Pancreas (tissue), 10 donors: Measurements from ENCODE around the gene KRTAP4-12. TPM values are rescaled to one million over a fixed set of nuclear protein-coding genes. Genes with fewer than 3 reads are reported as not detected.
A peak's percentile ranks its signal among the peaks of the same experiment; 100 is the strongest.
"Not testable (repeated sequence)": the region's sequence is repeated elsewhere in the genome, so short reads cannot be mapped to it uniquely, and the experiment has no call there.

Source experiments
- ATAC-seq, 4 donors: fragments of 200-7000 bp; cut with Tn5 transposase; one replicate each; pipeline versions ENCODE4 v1.8.0 to v1.9.1; 2020; ENCODE audit warnings: mild to moderate bottlenecking in 4 of 4, moderate library complexity in 4 of 4
- DNase-seq, 6 donors: peaks; one replicate each; pipeline ENCODE4 v3.0.0-alpha.2; 2020
- FAIRE-seq: peaks from 2 replicates; lab custom pipeline; 2012; peaks lifted over from hg19 to GRCh38; lab: Jason Lieb, UNC
- H3K27ac ChIP-seq, 4 donors: fragments of 200-600 bp; sonication (generic); 1 replicate in 3 of 4; 2 replicates in 1 of 4; pipeline versions ENCODE4 v1.5.0 to v1.8.0; 2020
- H3K27me3 ChIP-seq, 4 donors: fragments of 200-600 bp; one replicate each; pipeline ENCODE4 v1.8.0; 2021
- H3K36me3 ChIP-seq, 3 donors: fragments of 200-600 bp; sonication (generic) in 1 of 3; one replicate each; pipeline versions ENCODE4 v1.5.0 to v1.8.0; 2020 to 2021
- H3K4me1 ChIP-seq, 3 donors: fragments of 200-600 bp; one replicate each; pipeline ENCODE4 v1.8.0; 2021
- H3K4me3 ChIP-seq, 4 donors: fragments of 200-600 bp; sonication (generic) in 2 of 4; one replicate each; pipeline versions ENCODE4 v1.5.0 to v1.8.0; 2020 to 2021
- H3K9me3 ChIP-seq, 4 donors: fragments of 200-600 bp; one replicate each; pipeline ENCODE4 v1.8.0; 2021
- WGBS, 2 donors: extraction: QIAGEN DNeasy Blood & Tissue Kit; methylation state at CpG; one replicate each; pipeline ENCODE4 v1.1.7; 2013; 5-methylcytosine and 5-hydroxymethylcytosine counted together
- intact Hi-C, 3 donors: fragments of 100-400 bp; cut with DNase I; formaldehyde crosslinking; loops; one replicate each; pipeline versions ENCODE4 v1.11.1 to v1.14.2; 2022
- polyA plus RNA-seq, 2 donors: library from polyadenylated mRNA; stranded (reverse); fragments of 200-250 nt; gene quantifications; one replicate each; pipeline ENCODE4 v1.2.3, GENCODE V29; 2013
- total RNA-seq, 6 donors: library from RNA; stranded (reverse); fragmentation: NEBNext Ultra II Directional in 4 of 6; extraction: Animal tissue kit (Norgen Biotek cat#: 25700) in 4 of 6; gene quantifications; one replicate each; pipeline versions ENCODE4 v1.2.1 to v1.2.4, GENCODE V29; 2021 to 2023
- TF ChIP-seq, protein P1 (sequence below), 4 donors: fragments of 200-600 bp; sonication (generic) in 3 of 4; IDR thresholded peaks; one replicate each; pipeline versions ENCODE4 v1.5.0 to v1.8.0; 2021; ENCODE audit warnings: antibody characterized with exemption in 4 of 4
- donor health status: healthy with polysubstance abuse.
- donor health status: DM: no; HTN: no; CAD: no; lungs with moderate emphysema.
- donor health status: DM: no; HTN: no; CAD: no.
- donor health status: control.
- donor health status: control.
- donor health status: Bipolar disorder and iron deficiency.
- donor health status: DM: yes; HTN: yes; CAD: no.
- donor health status: DM: no; HTN: no; CAD: no.
- donor health status: DM: no; HTN: no; CAD: no.
- donor health status: DM: yes; HTN: yes; CAD: no.

KRTAP4-12 gene
- total and polyA plus RNA-seq, 8 donors, result not detected

DNA sequence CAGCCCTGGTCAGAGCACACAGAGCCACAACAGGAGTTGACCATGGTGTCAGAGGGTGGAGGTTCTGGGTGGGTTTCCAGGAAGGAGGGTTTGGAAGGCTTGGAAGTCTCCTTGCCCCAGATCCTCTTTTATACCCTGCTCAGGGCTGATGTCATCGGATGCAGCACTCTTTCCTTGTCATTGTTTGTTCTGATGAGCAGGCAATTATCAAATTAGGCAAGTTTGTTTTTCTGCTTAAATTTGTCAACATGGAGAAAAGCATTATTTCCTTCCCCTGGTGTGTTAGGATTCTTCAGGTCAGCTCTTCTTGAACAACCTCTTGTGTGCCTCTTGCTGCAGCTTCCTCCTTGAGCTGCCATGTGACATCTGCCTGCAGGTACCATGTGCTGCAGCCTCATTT, 36.7 kb upstream of the KRTAP4-12 start, which contains the start of gene KRTAP4-4:
TSS of gene KRTAP4-4 (minus strand) at position 101 of the 400 bp plus-strand sequence. CDS start at position 44, 57 bp downstream.
- no peaks in the 10 kb centered on the region for H3K4me1 ChIP-seq
- no peaks in the 10 kb centered on the region for H3K9me3 ChIP-seq
- peaks cover 0 to 4% (median 0%) of the 10 kb centered on the region in 4 donors for H3K27me3 ChIP-seq
- TF ChIP-seq, protein P1, sequence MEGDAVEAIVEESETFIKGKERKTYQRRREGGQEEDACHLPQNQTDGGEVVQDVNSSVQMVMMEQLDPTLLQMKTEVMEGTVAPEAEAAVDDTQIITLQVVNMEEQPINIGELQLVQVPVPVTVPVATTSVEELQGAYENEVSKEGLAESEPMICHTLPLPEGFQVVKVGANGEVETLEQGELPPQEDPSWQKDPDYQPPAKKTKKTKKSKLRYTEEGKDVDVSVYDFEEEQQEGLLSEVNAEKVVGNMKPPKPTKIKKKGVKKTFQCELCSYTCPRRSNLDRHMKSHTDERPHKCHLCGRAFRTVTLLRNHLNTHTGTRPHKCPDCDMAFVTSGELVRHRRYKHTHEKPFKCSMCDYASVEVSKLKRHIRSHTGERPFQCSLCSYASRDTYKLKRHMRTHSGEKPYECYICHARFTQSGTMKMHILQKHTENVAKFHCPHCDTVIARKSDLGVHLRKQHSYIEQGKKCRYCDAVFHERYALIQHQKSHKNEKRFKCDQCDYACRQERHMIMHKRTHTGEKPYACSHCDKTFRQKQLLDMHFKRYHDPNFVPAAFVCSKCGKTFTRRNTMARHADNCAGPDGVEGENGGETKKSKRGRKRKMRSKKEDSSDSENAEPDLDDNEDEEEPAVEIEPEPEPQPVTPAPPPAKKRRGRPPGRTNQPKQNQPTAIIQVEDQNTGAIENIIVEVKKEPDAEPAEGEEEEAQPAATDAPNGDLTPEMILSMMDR (IDR thresholded peaks at IDR 0.05), result no peak
- FAIRE-seq (no peak), DNase-seq (no peak), ATAC-seq (no peak)
- H3K27ac ChIP-seq, result no peak within 1 kb of the TSS
- H3K36me3 ChIP-seq, result no peaks in the 10 kb centered on the region
- intact Hi-C loops, result no loop called here
- H3K4me3 ChIP-seq, result no peak within 1 kb of the TSS
- 86 to 95% methylated on average over 1 of the region's 1 CpG for WGBS, 2 donors

DNA sequence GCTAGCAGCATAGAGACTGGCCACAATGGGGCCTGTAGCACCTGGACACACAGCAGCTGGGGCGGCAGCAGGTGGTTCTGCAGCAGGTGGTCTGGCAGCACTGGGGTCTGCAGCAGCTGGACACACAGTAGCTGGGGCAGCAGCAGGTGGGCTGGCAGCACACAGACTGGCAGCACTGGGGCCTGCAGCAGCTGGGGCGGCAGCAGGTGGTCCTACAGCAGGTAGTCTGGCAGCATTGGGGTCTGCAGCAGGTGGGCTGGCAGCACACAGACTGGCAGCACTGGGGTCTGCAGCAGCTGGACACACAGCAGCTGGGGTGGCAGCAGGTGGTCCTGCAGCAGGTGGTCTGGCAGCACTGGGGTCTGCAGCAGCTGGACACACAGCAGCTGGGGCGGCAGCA, 36.2 kb upstream of the KRTAP4-12 start:
- FAIRE-seq, H3K9me3 ChIP-seq, ATAC-seq, H3K36me3 ChIP-seq, H3K27me3 ChIP-seq, H3K4me1 ChIP-seq, H3K4me3 ChIP-seq, intact Hi-C loops, H3K27ac ChIP-seq: not testable (repeated sequence)
- 76 to 78% methylated on average over 3 of the region's 3 CpGs for WGBS, 2 donors
- DNase-seq, result peak in 1 of 6 donors; percentile 38

DNA sequence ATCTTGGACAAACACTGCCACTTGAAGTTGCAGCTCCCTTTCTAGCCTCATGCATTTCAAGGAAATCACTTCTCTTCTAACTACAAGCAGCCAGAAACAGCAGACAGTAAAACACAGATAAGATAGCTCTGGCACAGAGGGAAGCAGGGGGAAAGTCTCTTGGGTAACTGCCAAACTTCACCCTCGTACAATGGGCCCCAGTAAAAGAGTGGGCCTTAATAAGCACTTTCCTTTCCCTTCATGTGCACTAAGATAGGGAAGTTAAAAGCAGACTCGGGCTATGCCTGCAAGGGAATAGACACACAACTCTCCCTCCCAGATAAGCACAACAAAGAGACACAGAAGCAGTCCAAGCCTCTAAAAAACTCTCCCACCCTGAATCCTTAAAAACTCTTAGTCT, 29.9 kb upstream of the KRTAP4-12 start:
- TF ChIP-seq, protein P1 (IDR thresholded peaks at IDR 0.05), result no peak
- intact Hi-C loops, result no loop called here
- FAIRE-seq, result no peak
- WGBS, 2 donors, result 20 to 21% methylated on average over 2 of the region's 2 CpGs
- no peaks in the 10 kb centered on the region for H3K4me1 ChIP-seq
- DNase-seq, result no peak
- no peak for ATAC-seq
- H3K9me3 ChIP-seq, result no peaks in the 10 kb centered on the region
- H3K27me3 ChIP-seq, result no peaks in the 10 kb centered on the region
- no peaks in the 10 kb centered on the region for H3K36me3 ChIP-seq
- H3K27ac ChIP-seq, result no peak overlapping the region
- H3K4me3 ChIP-seq, result no peak overlapping the region

DNA sequence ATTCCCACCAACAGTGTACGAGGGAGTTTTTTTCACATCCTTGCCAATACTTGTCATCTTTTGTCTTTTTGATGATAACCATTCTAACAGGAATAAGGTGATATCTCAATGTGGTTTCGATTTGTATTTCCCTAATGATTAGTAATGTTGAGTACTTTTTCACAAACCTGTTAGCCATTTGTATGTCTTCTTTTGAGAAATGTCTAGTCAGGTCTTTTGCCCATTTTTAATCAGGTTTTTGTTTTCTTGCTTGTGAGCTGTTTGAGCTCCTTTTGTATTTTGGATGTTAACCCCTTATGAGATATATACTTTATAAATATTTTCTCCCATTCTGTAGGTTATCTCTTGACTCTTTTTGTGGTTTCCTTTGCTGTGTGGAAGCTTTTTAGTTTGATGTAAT, 27.5 kb upstream of the KRTAP4-12 start:
- TF ChIP-seq, protein P1 (IDR thresholded peaks at IDR 0.05), result no peak
- ATAC-seq (no peak), FAIRE-seq (no peak), DNase-seq (no peak)
- Histone ChIP-seq H3K27ac (no peak overlapping the region), H3K36me3 (no peaks in the 10 kb centered on the region), H3K4me3 (no peak overlapping the region), H3K4me1 (no peaks in the 10 kb centered on the region), H3K27me3 (no peaks in the 10 kb centered on the region), H3K9me3 (no peaks in the 10 kb centered on the region)
- intact Hi-C loops, result no loop called here
- 45 to 62% methylated on average over 2 of the region's 2 CpGs for WGBS, 2 donors

DNA sequence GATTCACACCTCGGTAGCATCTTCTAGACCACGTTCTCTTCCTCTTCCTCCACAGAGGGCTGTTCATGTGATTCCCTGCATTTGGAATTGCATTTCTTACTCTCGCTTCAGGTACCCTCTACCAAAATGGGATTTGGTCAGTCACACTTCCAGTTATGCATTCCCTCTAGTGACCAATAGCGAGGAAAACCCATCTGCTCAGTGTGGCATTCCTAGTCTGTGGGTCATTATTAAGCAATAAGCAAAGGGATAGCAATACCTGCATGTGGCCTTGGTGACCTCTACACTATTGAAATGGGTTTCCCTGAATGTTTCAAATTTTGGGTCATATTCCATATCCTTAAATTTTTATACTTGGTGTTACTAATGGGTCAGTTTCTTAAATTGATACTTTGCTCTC, 26.0 kb upstream of the KRTAP4-12 start:
- DNase-seq, result no peak
- intact Hi-C loops, result no loop called here
- Histone ChIP-seq H3K27me3 (no peaks in the 10 kb centered on the region), H3K9me3 (no peaks in the 10 kb centered on the region), H3K4me1 (no peaks in the 10 kb centered on the region), H3K4me3 (no peak overlapping the region), H3K27ac (no peak overlapping the region), H3K36me3 (no peaks in the 10 kb centered on the region)
- TF ChIP-seq, protein P1 (IDR thresholded peaks at IDR 0.05), result no peak
- no peak for ATAC-seq
- WGBS, 2 donors, result 78 to 89% methylated on average over 4 of the region's 4 CpGs
- FAIRE-seq, result no peak
